A549 (cell line): ENCODE measurements around the gene OR5T3.

Experiments used
- BHLHE40 ChIP-seq: IDR thresholded peaks from 2 replicates; pipeline ENCODE4 v1.6.1; 2012; ENCODE audit warnings: low read depth, low read length, inconsistent platforms
- CHD2 ChIP-seq: fragments of 150-350 bp; IDR thresholded peaks from 2 replicates; pipeline ENCODE4 v1.6.1; 2014; ENCODE audit warnings: low read length; ENCODE audit not compliant: partially characterized antibody
- EP300 ChIP-seq, 2 experiments: fragments of >200 bp; sonication (Bioruptor Twin); formaldehyde crosslinking; IDR thresholded peaks; 2 replicates in 1 of 2; 3 replicates in 1 of 2; pipeline ENCODE4 v1.6.1; 2016 to 2017
- KDM1A ChIP-seq: fragments of 200-600 bp; sonication (generic); IDR thresholded peaks from 2 replicates; pipeline ENCODE4 v1.6.1; 2016; ENCODE audit warnings: low read depth, mild to moderate bottlenecking
- POLR2A ChIP-seq: IDR thresholded peaks from 2 replicates; pipeline ENCODE4 v1.6.1; 2012; ENCODE audit warnings: mild to moderate bottlenecking, low read length
- RAD21 ChIP-seq, 2 experiments: fragments of >200 bp in 1 of 2; sonication (Bioruptor Twin) in 1 of 2; formaldehyde crosslinking in 1 of 2; IDR thresholded peaks in 1 of 2; conservative IDR thresholded peaks in 1 of 2; 2 replicates in 1 of 2; 3 replicates in 1 of 2; pipeline ENCODE4 v1.6.1; 2012 to 2018; ENCODE audit warnings: inconsistent platforms in 1 of 2
- TF ChIP-seq, protein P1 (sequence below): fragments of 450-650 bp; IDR thresholded peaks from 2 replicates; pipeline ENCODE4 v1.6.1; 2014; ENCODE audit warnings: antibody characterized with exemption
- TF ChIP-seq, protein P2 (sequence below): IDR thresholded peaks from 2 replicates; pipeline ENCODE4 v1.6.1; 2012

DNA sequence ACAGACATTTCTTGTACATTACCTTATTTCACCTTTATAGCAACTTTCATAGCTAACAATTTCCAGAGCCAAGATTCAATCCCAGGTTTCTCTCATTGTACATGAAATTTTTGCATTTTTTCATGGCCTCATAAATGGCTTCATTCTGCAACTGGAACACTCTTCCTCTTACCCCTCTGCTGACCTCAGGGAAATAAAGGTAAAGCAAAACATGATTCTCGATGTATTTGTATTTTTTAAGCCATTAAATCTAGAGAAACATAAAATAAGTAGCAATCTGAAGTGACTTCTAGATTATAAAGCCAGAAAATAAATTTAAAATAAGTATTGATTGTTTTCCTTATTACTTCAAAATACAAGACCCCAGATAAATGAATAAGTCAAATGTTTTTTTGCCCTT is 17.9 kb upstream of the OR5T3 start, which contains the start of gene OR5T2:
- TF ChIP-seq POLR2A (no peak), RAD21 (conservative IDR thresholded peaks at IDR 0.05 in 1 of 2, IDR thresholded peaks at IDR 0.05 in 1 of 2) (no peak), CHD2 (no peak), KDM1A (no peak), EP300 (IDR thresholded peaks at IDR 0.05) (no peak), BHLHE40 (no peak)
- TF ChIP-seq, protein P1, sequence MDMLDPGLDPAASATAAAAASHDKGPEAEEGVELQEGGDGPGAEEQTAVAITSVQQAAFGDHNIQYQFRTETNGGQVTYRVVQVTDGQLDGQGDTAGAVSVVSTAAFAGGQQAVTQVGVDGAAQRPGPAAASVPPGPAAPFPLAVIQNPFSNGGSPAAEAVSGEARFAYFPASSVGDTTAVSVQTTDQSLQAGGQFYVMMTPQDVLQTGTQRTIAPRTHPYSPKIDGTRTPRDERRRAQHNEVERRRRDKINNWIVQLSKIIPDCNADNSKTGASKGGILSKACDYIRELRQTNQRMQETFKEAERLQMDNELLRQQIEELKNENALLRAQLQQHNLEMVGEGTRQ: no peak
- TF ChIP-seq, protein P2, sequence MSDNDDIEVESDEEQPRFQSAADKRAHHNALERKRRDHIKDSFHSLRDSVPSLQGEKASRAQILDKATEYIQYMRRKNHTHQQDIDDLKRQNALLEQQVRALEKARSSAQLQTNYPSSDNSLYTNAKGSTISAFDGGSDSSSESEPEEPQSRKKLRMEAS: no peak
